NB4 (cell line): ENCODE data around the gene SMC3.

Experiments used
- DNase-seq: peaks from one replicate; pipeline ENCODE4 v3.0.0; 2010; ENCODE audit warnings: low read depth
- H3K4me3 ChIP-seq: one replicate; pipeline ENCODE4 v1.5.1; 2011; ENCODE audit warnings: mild to moderate bottlenecking, low read depth, low read length, moderate library complexity
- CTCF ChIP-seq: IDR thresholded peaks from one replicate; pipeline ENCODE4 v1.5.1; 2012; ENCODE audit warnings: low read depth, low read length
- MYC ChIP-seq: IDR thresholded peaks from 2 replicates; pipeline ENCODE4 v1.6.1; 2011; ENCODE audit warnings: low read depth, low read length
- POLR2A ChIP-seq: IDR thresholded peaks from 2 replicates; pipeline ENCODE4 v1.6.1; 2011; ENCODE audit warnings: mild to moderate bottlenecking; ENCODE audit not compliant: insufficient read length; ENCODE audit errors: extremely low read depth
- TF ChIP-seq, protein P1 (sequence below): IDR thresholded peaks from 2 replicates; pipeline ENCODE4 v1.6.1; 2011; ENCODE audit warnings: low read depth, low read length

SMC3 gene

GRCh38 chr10:110631934-110632333 lies 64.4 kb downstream of the SMC3 start:
- no peak overlapping the region for H3K4me3 ChIP-seq
- DNase-seq: no peak
- TF ChIP-seq MYC (no peak), CTCF (no peak), POLR2A (no peak)
- TF ChIP-seq, protein P1, sequence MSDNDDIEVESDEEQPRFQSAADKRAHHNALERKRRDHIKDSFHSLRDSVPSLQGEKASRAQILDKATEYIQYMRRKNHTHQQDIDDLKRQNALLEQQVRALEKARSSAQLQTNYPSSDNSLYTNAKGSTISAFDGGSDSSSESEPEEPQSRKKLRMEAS: no peak

GRCh38 chr10:110632591-110633215 lies 65.2 kb downstream of the SMC3 start:
- TF ChIP-seq MYC (no peak), POLR2A (no peak), CTCF (no peak)
- TF ChIP-seq, protein P1: no peak
- H3K4me3 ChIP-seq: no peak overlapping the region
- no peak for DNase-seq

DNA sequence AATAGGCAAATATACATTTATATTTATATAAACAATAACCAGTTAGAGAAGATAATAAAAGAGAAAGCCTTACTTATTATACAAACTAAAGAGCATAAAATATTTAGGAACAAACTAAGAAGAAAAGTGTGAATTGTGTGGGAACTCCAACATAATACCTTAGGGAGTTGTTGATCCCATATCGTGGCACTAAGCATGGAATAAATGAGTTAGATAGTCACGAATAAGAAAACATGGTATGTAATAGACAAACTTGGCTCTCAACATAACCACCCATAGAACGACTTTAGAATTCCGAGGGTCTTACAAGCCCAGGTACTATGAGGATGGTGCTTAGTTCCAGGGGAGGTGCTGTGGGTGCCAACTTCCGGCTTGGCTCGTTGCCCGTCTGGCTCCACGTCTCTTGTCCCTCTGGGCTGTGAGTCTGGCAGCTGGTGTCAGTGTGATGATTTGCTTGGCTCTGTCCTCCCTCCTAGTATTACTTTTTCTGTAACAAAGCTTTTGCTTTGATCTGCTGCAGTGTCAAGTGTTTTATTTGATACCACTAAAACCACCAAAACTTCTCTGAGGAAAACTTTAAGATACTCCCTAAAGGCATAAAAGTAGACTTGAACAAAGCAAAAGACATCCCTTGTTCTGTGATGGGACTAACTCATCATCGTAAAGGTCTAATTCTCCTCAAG lies 67.2 kb downstream of the SMC3 start:
- TF ChIP-seq MYC (no peak), POLR2A (no peak), CTCF (no peak)
- TF ChIP-seq, protein P1: no peak
- no peak for DNase-seq

GRCh38 chr10:110636572-110636931 lies 69.1 kb downstream of the SMC3 start:
- TF ChIP-seq CTCF (no peak), POLR2A (no peak), MYC (no peak)
- TF ChIP-seq, protein P1: no peak
- DNase-seq: no peak
- H3K4me3 ChIP-seq: no peak overlapping the region

More for the DNA sequence above, 67.2 kb downstream of the SMC3 start:
- H3K4me3 ChIP-seq: no peak overlapping the region

DNA sequence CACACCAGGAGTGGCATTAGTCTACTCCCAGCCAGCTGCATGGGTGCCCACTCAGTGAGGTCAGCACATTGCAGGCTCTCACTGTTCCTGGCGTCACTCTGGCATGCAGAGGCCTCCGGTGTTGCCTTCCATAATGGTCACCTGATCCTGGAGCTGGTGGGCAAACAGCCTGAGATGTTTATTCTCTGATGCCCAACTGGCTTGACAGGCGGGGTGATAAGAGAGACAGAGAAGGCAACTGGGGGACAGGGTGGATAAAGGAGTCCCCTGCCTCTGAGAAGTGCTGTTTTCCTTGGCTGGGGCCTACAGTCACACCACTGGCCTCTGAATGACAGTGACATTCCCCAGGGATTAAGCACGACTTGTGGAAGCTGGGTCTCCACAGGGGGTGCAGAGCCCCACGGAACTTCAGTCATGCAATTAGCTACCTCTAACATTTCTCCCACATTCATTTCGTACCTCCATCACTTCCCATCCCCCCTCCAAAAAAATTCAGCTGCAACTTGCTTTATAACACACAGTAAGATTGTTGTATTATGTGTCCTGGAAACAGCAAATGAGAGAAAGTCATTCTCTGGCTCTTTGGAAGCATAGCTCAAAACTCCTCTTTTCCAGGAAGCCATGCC lies 69.5 kb downstream of the SMC3 start:
- no peak overlapping the region for H3K4me3 ChIP-seq
- TF ChIP-seq POLR2A (no peak), MYC (no peak), CTCF (no peak)
- TF ChIP-seq, protein P1: no peak
- DNase-seq: peak; percentile 25
